Stomach (tissue), 9 donors: ENCODE measurements around the gene SERINC5. TPM values are rescaled to one million over a fixed set of nuclear protein-coding genes. Genes with fewer than 3 reads are reported as not detected.
A peak's percentile ranks its signal among the peaks of the same experiment; 100 is the strongest.

Experiments used
- DNase-seq, 2 donors: peaks; one replicate each; pipeline versions ENCODE4 v3.0.0 to v3.0.0-alpha.2; 2013 to 2019
- H3K27ac ChIP-seq, 5 donors: fragments of 200-600 bp in 4 of 5; sonication (generic) in 4 of 5; one replicate each; pipeline ENCODE4 v1.5.1; 2013 to 2019; ENCODE audit warnings: mild to moderate bottlenecking in 1 of 5, moderate library complexity in 1 of 5
- H3K27me3 ChIP-seq, 3 donors: fragments of 200-600 bp; sonication (generic); one replicate each; pipeline ENCODE4 v1.5.1; 2017 to 2019; ENCODE audit warnings: mixed run types in 1 of 3
- H3K36me3 ChIP-seq, 4 donors: fragments of 200-600 bp; sonication (generic); 1 replicate in 3 of 4; 2 replicates in 1 of 4; pipeline ENCODE4 v1.5.1; 2016 to 2019
- H3K4me1 ChIP-seq, 4 donors: fragments of 200-600 bp; sonication (generic); one replicate each; pipeline ENCODE4 v1.5.1; 2016 to 2019
- H3K4me3 ChIP-seq, 4 donors: fragments of 200-600 bp; sonication (generic) in 3 of 4; one replicate each; pipeline ENCODE4 v1.5.1; 2016 to 2019; ENCODE audit warnings: mild to moderate bottlenecking in 1 of 4
- H3K9me3 ChIP-seq, 4 donors: fragments of 200-600 bp; sonication (generic); one replicate each; pipeline ENCODE4 v1.5.1; 2016 to 2019
- CTCF ChIP-seq, 7 experiments: fragments of 450-650 bp in 4 of 7; fragments of 200-600 bp in 3 of 7; sonication (generic) in 3 of 7; IDR thresholded peaks; one replicate each; pipeline ENCODE4 v1.5.1; 2016 to 2019; ENCODE audit warnings: antibody characterized with exemption in 7 of 7, control low read depth in 2 of 7, mild to moderate bottlenecking in 1 of 7
- EP300 ChIP-seq: sonication (generic); formaldehyde crosslinking; IDR thresholded peaks from one replicate; pipeline ENCODE4 v1.6.1; 2017; ENCODE audit warnings: antibody characterized with exemption
- POLR2A ChIP-seq, 4 donors: fragments of 450-650 bp; IDR thresholded peaks; one replicate each; pipeline ENCODE4 v1.6.1; 2016; ENCODE audit warnings: antibody characterized with exemption in 4 of 4, control low read depth in 2 of 4, mild to moderate bottlenecking in 1 of 4, moderate library complexity in 1 of 4
- POLR2AphosphoS5 ChIP-seq, 3 donors: sonication (generic); formaldehyde crosslinking; IDR thresholded peaks; one replicate each; pipeline ENCODE4 v1.6.1; 2016; ENCODE audit warnings: antibody characterized with exemption in 3 of 3
- WGBS, 5 donors: extraction: QIAGEN DNeasy Blood & Tissue Kit in 3 of 5; methylation state at CpG; one replicate each; pipeline versions ENCODE4 v1.1.5 to v1.1.7; 2013 to 2018; 5-methylcytosine and 5-hydroxymethylcytosine counted together
- intact Hi-C: fragments of 100-400 bp; cut with DNase I; formaldehyde crosslinking; loops from one replicate; pipeline ENCODE4 v1.15.1; 2023; ENCODE audit warnings: low total_unique reads
- polyA plus RNA-seq, 3 donors: library from polyadenylated mRNA; stranded (reverse); fragments of 200-250 nt; gene quantifications; one replicate each; pipeline ENCODE4 v1.2.3, GENCODE V29; 2013
- total RNA-seq, 5 donors: library from RNA; depleted of rRNA; stranded (reverse); fragments of >200 nt; gene quantifications; one replicate each; pipeline versions ENCODE4 v1.1.0 to v1.2.3, GENCODE V29; 2014 to 2016
- donor health status: healthy with polysubstance abuse.
- donor health status: Bipolar disorder and iron deficiency.
- donor health status: healthy.

SERINC5 gene
- total and polyA plus RNA-seq, 8 donors = 2.4 to 71.4 (median 18.7) TPM

GRCh38 chr5:80090884-80091166, 165.0 kb downstream of the SERINC5 start:
- no peaks in the 10 kb centered on the region for H3K27me3 ChIP-seq
- DNase-seq = no peak
- no peak overlapping the region for H3K27ac ChIP-seq
- no peaks in the 10 kb centered on the region for H3K36me3 ChIP-seq
- H3K9me3 ChIP-seq = no peaks in the 10 kb centered on the region
- peaks cover 0 to 22% (median 0%) of the 10 kb centered on the region in 4 donors for H3K4me1 ChIP-seq
- H3K4me3 ChIP-seq = no peak overlapping the region
- no peak for TF ChIP-seq POLR2A (IDR thresholded peaks at IDR 0.05)
- TF ChIP-seq POLR2AphosphoS5 (IDR thresholded peaks at IDR 0.05) = no peak
- TF ChIP-seq EP300 = no peak
- 92 to 98% (median 97%) methylated on average over 5 of the region's 5 CpGs for WGBS, 5 donors
- intact Hi-C loops = loop anchor here (5.0 kb wide), 1 partner anchor 216 kb away; no protein-coding TSS in a partner anchor

DNA sequence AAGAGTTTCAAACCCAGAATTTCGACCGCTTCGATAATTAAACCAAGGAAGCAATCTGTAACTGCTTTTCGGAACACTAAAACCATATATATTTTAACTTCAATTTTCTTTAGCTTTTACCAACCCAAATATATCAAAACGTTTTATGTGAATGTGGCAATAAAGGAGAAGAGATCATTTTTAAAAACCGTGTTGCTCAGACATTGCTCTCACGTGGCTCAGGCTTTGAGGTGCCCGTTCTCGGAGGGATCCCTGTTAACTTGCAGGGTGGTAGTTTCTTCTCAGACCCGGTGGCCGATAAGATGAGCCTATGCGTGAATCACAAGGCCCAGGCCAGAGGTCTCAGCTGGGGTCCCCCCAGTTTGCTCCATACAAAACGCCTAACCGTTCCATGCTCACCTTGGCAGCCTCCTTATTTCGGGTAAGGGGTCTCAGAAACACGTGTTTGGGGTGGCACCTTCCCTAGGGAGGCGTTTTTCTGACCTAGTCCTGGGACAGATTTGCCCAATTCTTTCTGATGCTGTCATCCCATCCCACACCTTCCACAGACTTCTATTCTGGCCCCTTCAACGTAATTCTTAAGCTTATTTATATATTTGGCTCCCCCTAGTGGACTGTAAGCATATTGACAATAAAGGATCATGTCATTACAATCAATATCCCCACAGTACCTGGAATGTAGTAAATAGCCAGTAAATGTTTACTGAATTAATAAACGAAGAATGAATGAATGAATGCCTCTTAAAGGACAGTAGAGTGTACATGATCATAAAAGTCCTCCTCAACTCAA, 172.6 kb downstream of the SERINC5 start:
- Histone ChIP-seq H3K27me3 (no peaks in the 10 kb centered on the region), H3K36me3 (peaks cover 0 to 5% (median 0%) of the 10 kb centered on the region in 4 donors), H3K9me3 (no peaks in the 10 kb centered on the region), H3K27ac (peak overlapping the region in 4 of 5 donors; percentile 33 to 74 (median 60)), H3K4me1 (peaks cover 7 to 13% (median 10%) of the 10 kb centered on the region in 4 donors), H3K4me3 (peak overlapping the region; percentile 21 to 36 (median 28))
- DNase-seq = peak in 1 of 2 donors; percentile 69
- WGBS, 5 donors = 31 to 45% (median 35%) methylated on average over 19 of the region's 19 CpGs
- intact Hi-C loops = no loop called here
- TF ChIP-seq EP300 = no peak
- no peak for TF ChIP-seq POLR2A (IDR thresholded peaks at IDR 0.05)
- TF ChIP-seq POLR2AphosphoS5 (IDR thresholded peaks at IDR 0.05) = no peak
- peak in 5 of 7 experiments; percentile 49 to 85 (median 71) for TF ChIP-seq CTCF (IDR thresholded peaks at IDR 0.05)

GRCh38 chr5:80082731-80083100, 173.1 kb downstream of the SERINC5 start:
- 2 to 11% (median 9%) methylated on average over 11 to 16 of the region's 16 CpGs for WGBS, 5 donors
- Histone ChIP-seq H3K4me1 (peaks cover 7 to 13% (median 10%) of the 10 kb centered on the region in 4 donors), H3K27ac (peak overlapping the region in 4 of 5 donors; percentile 33 to 74 (median 60)), H3K36me3 (peaks cover 0 to 5% (median 0%) of the 10 kb centered on the region in 4 donors), H3K27me3 (no peaks in the 10 kb centered on the region), H3K4me3 (peak overlapping the region; percentile 21 to 36 (median 28)), H3K9me3 (no peaks in the 10 kb centered on the region)
- intact Hi-C loops = no loop called here
- TF ChIP-seq POLR2A (IDR thresholded peaks at IDR 0.05) = no peak
- TF ChIP-seq POLR2AphosphoS5 (IDR thresholded peaks at IDR 0.05) = no peak
- no peak for TF ChIP-seq EP300
- TF ChIP-seq CTCF (IDR thresholded peaks at IDR 0.05) = peak in 5 of 7 experiments; percentile 14 to 67 (median 60)
- DNase-seq = peak; percentile 55 to 91

- intact Hi-C loops = no loop called here
- no peak for TF ChIP-seq CTCF (IDR thresholded peaks at IDR 0.05)
- TF ChIP-seq POLR2AphosphoS5 (IDR thresholded peaks at IDR 0.05) = no peak
- TF ChIP-seq POLR2A (IDR thresholded peaks at IDR 0.05) = no peak
- TF ChIP-seq EP300 = no peak
- WGBS, 5 donors = 85 to 98% (median 95%) methylated on average over 14 to 15 of the region's 15 CpGs
Measured at GRCh38 chr5:80082281-80082680, 173.6 kb downstream of the SERINC5 start.

More at GRCh38 chr5:80082281-80082680, 173.6 kb downstream of the SERINC5 start:
- H3K4me1 ChIP-seq = peaks cover 7 to 13% (median 10%) of the 10 kb centered on the region in 4 donors
- H3K9me3 ChIP-seq = no peaks in the 10 kb centered on the region
- no peak for DNase-seq
- no peaks in the 10 kb centered on the region for H3K27me3 ChIP-seq
- H3K27ac ChIP-seq = peak overlapping the region in 1 of 5 donors; percentile 74
- H3K36me3 ChIP-seq = peaks cover 0 to 5% (median 0%) of the 10 kb centered on the region in 4 donors
- H3K4me3 ChIP-seq = peak overlapping the region; percentile 21 to 36 (median 28)
